Measurements from ENCODE around the gene MS4A4A. TPM values are rescaled to one million over a fixed set of nuclear protein-coding genes. Genes with fewer than 3 reads are reported as not detected.

Gene MS4A4A
- total and polyA plus RNA-seq, 2 of the 4 experiments (the other 2 are of a cell fraction): not detected

GRCh38 chr11:60314635-60315321 lies 34.3 kb downstream of the MS4A4A start:
- no peak overlapping the region for H2AFZ ChIP-seq (replicated peaks; ENCODE audit: low read length, poor library complexity)
- no peak overlapping the region for H3K4ac ChIP-seq (ENCODE audit: low read depth, low read length)
- DNase-seq: no peak
- H3K9me1 ChIP-seq (ENCODE audit: insufficient read depth, low read length): no peaks in the 10 kb centered on the region
- no peaks in the 10 kb centered on the region for H3K79me1 ChIP-seq (ENCODE audit: low read depth in 1 of 2, low read length in 2 of 2)
- no TSS peak for BruUV-seq (replicated peaks)
- no peak overlapping the region for H2BK5ac ChIP-seq (ENCODE audit: low read depth, low read length, poor library complexity, severe bottlenecking)
- no peak overlapping the region for H3K27ac ChIP-seq (ENCODE audit: insufficient read depth, low read length)
- no peak overlapping the region for H4K91ac ChIP-seq (ENCODE audit: insufficient read depth, low read depth, low read length)
- ChIA-PET POLR2A (ENCODE audit: unreplicated experiment) (no interaction called here), CTCF (no interaction called here)
- no peaks in the 10 kb centered on the region for H3K27me3 ChIP-seq (ENCODE audit: control insufficient read depth, insufficient read depth, low read length)
- no peaks in the 10 kb centered on the region for H4K20me1 ChIP-seq (ENCODE audit: insufficient read depth, low read length)
- no peak overlapping the region for H3K18ac ChIP-seq (ENCODE audit: low read depth, low read length)
- no peaks in the 10 kb centered on the region for H3K36me3 ChIP-seq (ENCODE audit: control insufficient read depth, insufficient read depth, low read length)
- no peak overlapping the region for H3K4me3 ChIP-seq (ENCODE audit: insufficient read depth, low read depth, low read length)
- H2AK9ac ChIP-seq (replicated peaks; ENCODE audit: low read depth, low read length, poor library complexity): no peak overlapping the region
- no peak for ATAC-seq (ENCODE audit: low read depth)
- no peak overlapping the region for H2BK20ac ChIP-seq (ENCODE audit: low read depth, low read length)
- intact Hi-C loops (cut with micrococcal nuclease) (no loop called here), dilution Hi-C loops (cut with HindIII; ENCODE audit: low sequenced_read_pairs, unreplicated experiment) (no loop called here), in situ Hi-C loops (cut with MboI; ENCODE audit: low sequenced_read_pairs) (no loop called here)
- H2BK120ac ChIP-seq (ENCODE audit: low read depth, low read length): no peak overlapping the region
- no peak overlapping the region for H3K23ac ChIP-seq (ENCODE audit: low read depth, low read length)
- no peaks in the 10 kb centered on the region for H3K4me1 ChIP-seq (ENCODE audit: control insufficient read depth, insufficient read depth, low read length)
- H3K4me2 ChIP-seq (ENCODE audit: low read depth, low read length): no peak overlapping the region
- no peak overlapping the region for H2BK15ac ChIP-seq (ENCODE audit: low read depth, low read length)
- H4K5ac ChIP-seq (ENCODE audit: low read depth, low read length): no peak overlapping the region
- no peak overlapping the region for H3K56ac ChIP-seq (ENCODE audit: extremely low read depth, insufficient read depth, low read length)
- H2AK5ac ChIP-seq (ENCODE audit: low read depth, low read length): no peak overlapping the region
- WGBS, 2 experiments (ENCODE audit: extremely low coverage in 2 of 2, insufficient read length in 1 of 2): no CpG with 5 or more reads among the region's 2 CpGs
- H3K14ac ChIP-seq (replicated peaks; ENCODE audit: low read depth, low read length): no peak overlapping the region
- H3K9ac ChIP-seq (ENCODE audit: low read depth, low read length): no peak overlapping the region
- no peak for TF ChIP-seq USF2 (IDR thresholded peaks at IDR 0.05; ENCODE audit: low read depth, low read length)
- no peak for TF ChIP-seq POLR2A (IDR thresholded peaks at IDR 0.05; ENCODE audit: low read depth, low read length)
- TF ChIP-seq RCOR1 (IDR thresholded peaks at IDR 0.05; ENCODE audit: insufficient replicate concordance, low read length): no peak
- TF ChIP-seq MAZ (IDR thresholded peaks at IDR 0.05; ENCODE audit: borderline replicate concordance, low read depth, low read length): no peak
- no peak for TF ChIP-seq RAD21 (IDR thresholded peaks at IDR 0.05; ENCODE audit: low read length)
- H4K8ac ChIP-seq (ENCODE audit: low read depth in 2 of 2, low read length in 2 of 2): no peak overlapping the region
- peaks cover 14% of the 10 kb centered on the region for H3K9me3 ChIP-seq (ENCODE audit: control insufficient read depth, insufficient read depth, low read length)

Measured in IMR-90 (cell line).